ENCODE measurements around the gene LBX2.
A peak's percentile ranks its signal among the peaks of the same experiment; 100 is the strongest.

LBX2 gene

DNA sequence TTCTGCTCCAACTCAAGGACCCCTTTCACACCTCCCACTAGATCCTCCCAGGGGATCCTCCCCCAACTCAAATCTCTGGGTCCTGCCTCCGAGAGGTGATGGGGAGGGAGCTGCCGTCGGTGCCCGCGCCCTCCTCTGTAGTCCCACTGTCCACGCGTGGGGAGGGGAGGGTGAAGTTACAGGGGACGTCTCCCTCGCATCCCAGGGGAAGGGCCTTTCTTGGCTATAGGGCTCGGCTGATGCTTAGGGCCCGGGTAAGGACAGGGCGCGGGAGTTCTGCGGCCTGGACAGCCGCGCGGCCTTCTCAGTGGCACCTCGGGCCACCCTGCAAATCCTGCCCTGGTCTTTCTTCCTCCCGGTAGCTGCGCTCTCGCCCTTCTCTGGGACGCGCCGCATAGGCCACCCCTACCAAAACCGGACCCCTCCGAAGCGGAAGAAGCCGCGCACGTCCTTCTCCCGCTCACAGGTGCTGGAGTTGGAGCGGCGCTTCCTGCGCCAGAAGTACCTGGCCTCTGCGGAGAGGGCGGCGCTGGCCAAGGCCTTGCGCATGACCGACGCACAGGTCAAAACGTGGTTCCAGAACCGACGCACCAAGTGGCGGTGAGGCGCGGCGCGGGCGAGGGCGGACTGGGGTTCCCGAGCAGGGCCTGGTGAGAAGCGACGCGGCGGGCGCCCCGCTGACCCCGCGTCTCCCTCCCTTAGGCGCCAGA is 16.0 kb upstream of the LBX2 start:
- H3K9me3 ChIP-seq (ENCODE audit: control insufficient read depth, insufficient read depth, low read length): peaks cover 6% of the 10 kb centered on the region; the same call in 1 of the 2 replicates
- H3K4me1 ChIP-seq (ENCODE audit: insufficient read depth, low read length): no peaks in the 10 kb centered on the region; the same call in 1 of the 2 replicates
- no peaks in the 10 kb centered on the region for H3K36me3 ChIP-seq (ENCODE audit: insufficient read depth, low read length)
- peak overlapping the region; percentile 37; the same call in 1 of the 2 replicates for H3K9ac ChIP-seq (ENCODE audit: low read depth, low read length)

DNA sequence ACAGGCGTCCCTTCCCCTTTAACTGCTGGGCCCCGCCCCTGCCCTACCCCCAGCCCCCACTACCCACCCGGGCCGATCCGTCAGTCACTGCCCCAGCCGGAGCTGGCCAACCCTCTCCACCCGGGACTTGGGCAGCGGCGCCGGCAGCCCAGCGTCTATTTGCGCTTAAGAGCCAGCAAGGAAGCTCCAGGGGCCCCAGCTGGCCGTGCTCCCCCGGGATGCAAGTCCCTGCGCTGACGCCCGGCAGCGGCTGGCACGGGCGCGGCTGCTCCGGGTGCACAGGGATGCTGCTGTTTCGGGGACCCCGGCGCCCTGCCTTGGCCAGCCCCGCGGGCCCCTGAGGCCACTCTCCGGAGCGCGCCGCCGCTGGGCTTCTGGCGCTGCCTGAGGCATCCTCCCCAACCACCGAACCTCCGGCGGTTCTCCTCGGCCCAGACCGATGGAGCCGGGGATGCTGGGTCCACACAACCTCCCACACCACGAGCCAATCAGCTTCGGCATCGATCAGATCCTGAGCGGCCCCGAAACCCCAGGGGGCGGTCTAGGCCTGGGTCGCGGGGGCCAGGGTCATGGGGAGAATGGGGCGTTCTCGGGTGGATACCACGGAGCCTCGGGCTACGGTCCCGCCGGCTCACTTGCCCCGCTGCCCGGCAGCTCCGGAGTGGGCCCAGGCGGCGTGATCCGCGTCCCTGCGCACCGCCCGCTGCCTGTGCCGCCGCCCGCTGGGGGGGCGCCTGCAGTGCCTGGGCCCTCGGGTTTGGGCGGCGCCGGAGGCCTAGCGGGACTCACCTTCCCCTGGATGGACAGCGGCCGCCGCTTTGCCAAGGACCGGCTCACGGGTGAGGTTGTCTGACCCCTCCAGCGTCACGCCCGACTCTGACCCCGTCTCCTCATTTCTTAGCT is 15.2 kb upstream of the LBX2 start, which contains the start of gene TLX2:
TSS of gene TLX2 (plus strand) at position 83 of the 903 bp plus-strand sequence. CDS start at position 440, 357 bp downstream.
- Histone ChIP-seq H3K9me3 (ENCODE audit: control insufficient read depth, insufficient read depth, low read length) (peaks cover 6% of the 10 kb centered on the region; the same call in 1 of the 2 replicates), H3K36me3 (ENCODE audit: insufficient read depth, low read length) (no peaks in the 10 kb centered on the region), H3K4me1 (ENCODE audit: insufficient read depth, low read length) (no peaks in the 10 kb centered on the region; the same call in 1 of the 2 replicates), H3K9ac (ENCODE audit: low read depth, low read length) (peak within 1 kb of the TSS; percentile 37; the same call in 1 of the 2 replicates)

DNA sequence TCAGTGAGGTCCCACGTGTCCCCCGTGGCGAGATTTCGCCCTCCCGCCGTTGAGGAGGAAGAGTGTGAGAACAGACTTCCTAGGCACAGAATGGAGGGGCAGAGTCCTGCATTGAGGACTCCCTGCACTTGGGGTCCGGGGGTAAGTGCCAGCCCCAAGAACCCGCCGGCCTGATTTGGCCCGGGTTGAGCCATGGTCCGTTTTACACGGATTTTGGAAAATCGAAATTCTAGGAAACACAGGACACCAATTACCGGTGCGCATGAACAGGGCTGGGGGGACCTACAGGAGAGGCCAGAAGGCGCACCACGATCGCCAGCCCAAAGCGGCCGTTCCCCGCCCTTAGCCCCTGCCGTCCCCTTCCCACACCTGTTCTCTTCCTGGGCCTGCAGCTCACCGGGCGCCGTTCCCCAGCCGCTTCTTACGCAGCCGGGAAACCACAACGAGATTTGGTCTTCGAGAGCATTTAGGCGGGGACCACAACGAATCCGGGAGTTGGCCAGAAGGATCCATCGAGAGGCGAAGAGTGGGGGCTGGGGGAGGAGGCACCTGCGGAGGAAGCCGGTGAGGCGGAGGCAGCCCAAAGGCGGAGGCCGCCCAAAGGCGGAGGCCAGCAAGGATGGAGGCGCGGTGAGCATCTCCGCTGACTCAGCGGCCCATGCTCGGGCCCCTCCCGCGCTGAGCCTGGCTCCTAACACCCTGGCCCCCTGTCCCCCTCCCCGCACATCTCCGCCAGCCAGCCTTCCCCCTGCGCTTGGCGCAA is 14.4 kb upstream of the LBX2 start:
- no peaks in the 10 kb centered on the region; the same call in none of the 2 replicates for H3K4me1 ChIP-seq (ENCODE audit: insufficient read depth, low read length)
- H3K9ac ChIP-seq (ENCODE audit: low read depth, low read length): peak overlapping the region; percentile 37; the same call in 1 of the 2 replicates
- H3K36me3 ChIP-seq (ENCODE audit: insufficient read depth, low read length): no peaks in the 10 kb centered on the region
- peaks cover 6% of the 10 kb centered on the region; the same call in 1 of the 2 replicates for H3K9me3 ChIP-seq (ENCODE audit: control insufficient read depth, insufficient read depth, low read length)

DNA sequence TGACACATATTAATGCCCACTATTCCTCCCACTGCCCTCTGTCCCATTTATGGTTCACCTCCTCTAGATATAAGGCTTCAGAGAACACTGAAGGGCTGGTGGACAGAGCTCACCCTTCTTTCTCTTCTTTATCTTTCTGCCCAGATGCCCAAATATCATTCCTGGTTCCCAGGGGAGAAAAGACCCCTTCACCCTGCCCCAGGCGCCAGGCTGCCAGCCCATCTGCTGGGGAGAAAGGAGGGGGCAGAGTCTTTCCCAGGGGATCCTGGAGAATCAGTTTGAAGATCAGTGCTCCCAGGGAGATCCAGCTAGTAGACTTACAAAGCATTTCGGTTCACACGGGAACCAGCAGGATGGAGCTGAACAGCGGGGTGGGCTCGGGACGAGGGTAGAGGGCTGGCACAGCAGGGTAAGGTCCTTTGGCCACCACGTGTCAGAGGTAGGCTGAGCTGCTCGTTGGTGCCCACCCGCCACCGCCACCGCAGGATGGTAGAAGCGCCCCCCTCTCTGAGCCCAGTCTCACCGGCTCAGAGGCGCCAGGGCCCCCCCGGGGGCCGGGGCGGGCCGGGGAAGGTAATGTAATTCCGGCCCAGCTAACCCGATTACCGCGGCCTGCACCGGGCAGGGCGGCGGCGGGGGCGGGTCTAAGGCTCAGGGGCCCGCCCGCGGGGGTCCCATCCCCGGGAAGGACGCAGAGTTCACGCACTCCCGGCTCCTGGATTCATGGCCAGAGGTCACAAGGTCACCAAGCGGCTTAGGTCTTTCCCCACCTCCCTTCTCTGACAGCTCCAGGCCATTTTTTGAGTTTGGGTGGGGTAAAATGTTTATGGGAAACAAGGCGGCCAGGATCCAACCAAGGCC is 13.6 kb upstream of the LBX2 start:
- no peaks in the 10 kb centered on the region; the same call in none of the 2 replicates for H3K4me1 ChIP-seq (ENCODE audit: insufficient read depth, low read length)
- peaks cover 6% of the 10 kb centered on the region; the same call in 1 of the 2 replicates for H3K9me3 ChIP-seq (ENCODE audit: control insufficient read depth, insufficient read depth, low read length)
- H3K36me3 ChIP-seq (ENCODE audit: insufficient read depth, low read length): no peaks in the 10 kb centered on the region
- H3K9ac ChIP-seq (ENCODE audit: low read depth, low read length): peak overlapping the region; percentile 37; the same call in 1 of the 2 replicates

DNA sequence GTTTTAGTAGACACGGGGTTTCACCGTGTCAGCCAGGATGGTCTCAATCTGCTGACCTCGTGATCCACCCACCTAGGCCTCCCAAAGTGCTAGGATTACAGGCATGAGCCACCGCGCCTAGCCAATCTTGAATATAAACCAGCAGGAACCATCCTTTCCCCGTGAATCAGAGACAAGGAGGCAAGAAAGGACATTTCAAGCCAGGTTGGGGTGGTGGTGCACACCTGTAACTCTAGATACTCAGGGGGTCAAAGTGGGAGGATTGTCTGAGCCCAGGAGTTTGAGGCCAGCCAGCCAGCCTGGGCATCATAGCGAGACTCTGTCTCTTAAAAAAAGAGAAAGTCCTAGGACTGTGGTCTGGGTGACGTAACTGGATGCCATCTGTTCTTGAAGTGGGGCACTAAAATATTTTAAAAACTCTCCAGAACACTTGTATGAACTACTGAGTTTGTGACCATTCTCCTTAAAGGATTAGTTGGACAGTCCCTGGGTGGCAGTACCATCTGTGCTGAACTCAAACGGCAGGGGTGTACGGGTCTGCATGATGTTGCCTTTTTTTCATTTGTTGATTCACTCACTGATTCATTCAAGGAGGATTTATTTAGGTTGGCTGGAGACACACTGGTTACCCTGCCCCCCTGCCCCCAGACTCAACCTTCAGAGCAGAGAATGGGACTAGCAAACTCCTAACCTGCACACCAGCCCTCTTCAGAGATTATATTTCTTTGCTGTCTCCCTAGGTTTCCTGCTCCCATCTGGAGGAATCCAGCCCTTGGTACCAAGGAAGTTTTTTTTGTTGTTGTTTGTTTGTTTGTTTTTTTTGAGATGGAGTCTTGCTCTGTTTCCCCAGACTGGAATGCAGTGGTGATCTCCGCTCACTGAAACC is 11.9 kb upstream of the LBX2 start:
- H3K9ac ChIP-seq (ENCODE audit: low read depth, low read length): no peak overlapping the region
- no peaks in the 10 kb centered on the region for H3K9me3 ChIP-seq (ENCODE audit: control insufficient read depth, insufficient read depth, low read length)
- H3K36me3 ChIP-seq (ENCODE audit: insufficient read depth, low read length): no peaks in the 10 kb centered on the region
- no peaks in the 10 kb centered on the region; the same call in none of the 2 replicates for H3K4me1 ChIP-seq (ENCODE audit: insufficient read depth, low read length)

DNA sequence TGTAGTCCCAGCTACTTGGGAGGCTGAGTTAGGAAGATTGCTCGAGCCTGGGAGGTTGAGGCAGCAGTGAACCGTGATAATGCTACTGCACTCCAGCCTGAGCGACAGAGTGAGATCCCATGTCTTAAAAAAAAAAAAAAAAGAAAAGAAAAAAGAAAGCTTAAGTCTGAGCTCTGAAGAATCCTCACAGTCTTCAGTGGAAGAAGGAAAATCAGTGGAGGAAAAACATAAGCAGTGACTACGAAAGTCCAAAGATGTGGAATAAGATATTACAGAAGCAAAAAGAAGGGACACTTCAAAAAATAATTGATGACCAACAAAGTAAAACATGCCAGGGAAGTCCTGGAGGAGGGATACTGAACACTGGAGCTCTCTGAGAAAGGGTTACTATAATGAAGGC is 10.9 kb upstream of the LBX2 start:
- H3K9me3 ChIP-seq (ENCODE audit: control insufficient read depth, insufficient read depth, low read length): no peaks in the 10 kb centered on the region
- H3K9ac ChIP-seq (ENCODE audit: low read depth, low read length): no peak overlapping the region
- 0 out of 2 replicates have a peak, but pooled peaks cover 5% of the 10 kb centered on the region for H3K36me3 ChIP-seq (ENCODE audit: insufficient read depth, low read length)
- H3K4me1 ChIP-seq (ENCODE audit: insufficient read depth, low read length): no peaks in the 10 kb centered on the region; the same call in none of the 2 replicates

DNA sequence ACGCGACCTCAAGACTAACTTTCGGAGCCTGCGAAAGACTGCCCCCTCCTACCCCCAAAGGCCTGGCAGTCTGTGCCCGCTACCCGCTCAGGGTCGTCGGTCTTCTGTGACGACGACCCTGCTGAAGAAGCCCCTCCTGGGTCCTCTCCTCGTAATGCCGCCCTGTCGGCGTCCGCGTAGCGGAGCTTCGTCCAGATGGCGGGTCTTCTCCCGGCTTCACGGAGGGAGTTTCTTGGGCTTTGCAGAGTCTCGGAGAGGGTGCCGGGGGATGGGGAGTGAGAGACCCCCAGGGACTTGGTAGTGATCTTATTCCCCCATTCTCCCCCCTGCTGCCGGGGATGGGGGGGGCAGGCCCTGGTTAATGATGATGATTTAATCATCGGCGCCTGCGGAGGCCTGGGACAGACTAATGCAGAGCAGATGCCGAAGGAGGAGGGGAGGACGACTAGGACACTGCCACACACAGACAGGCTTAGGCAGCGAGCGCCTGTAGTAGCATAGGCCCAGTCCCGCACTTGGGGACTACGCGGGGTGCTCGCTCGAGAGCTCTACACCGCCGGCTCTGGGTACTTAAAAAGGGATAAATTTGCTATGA is 8.6 kb upstream of the LBX2 start:
- Histone ChIP-seq H3K9me3 (ENCODE audit: control insufficient read depth, insufficient read depth, low read length) (no peaks in the 10 kb centered on the region), H3K36me3 (ENCODE audit: insufficient read depth, low read length) (0 out of 2 replicates have a peak, but pooled peaks cover 5% of the 10 kb centered on the region), H3K9ac (ENCODE audit: low read depth, low read length) (peak overlapping the region; percentile 83), H3K4me1 (ENCODE audit: insufficient read depth, low read length) (no peaks in the 10 kb centered on the region; the same call in 1 of the 2 replicates)

DNA sequence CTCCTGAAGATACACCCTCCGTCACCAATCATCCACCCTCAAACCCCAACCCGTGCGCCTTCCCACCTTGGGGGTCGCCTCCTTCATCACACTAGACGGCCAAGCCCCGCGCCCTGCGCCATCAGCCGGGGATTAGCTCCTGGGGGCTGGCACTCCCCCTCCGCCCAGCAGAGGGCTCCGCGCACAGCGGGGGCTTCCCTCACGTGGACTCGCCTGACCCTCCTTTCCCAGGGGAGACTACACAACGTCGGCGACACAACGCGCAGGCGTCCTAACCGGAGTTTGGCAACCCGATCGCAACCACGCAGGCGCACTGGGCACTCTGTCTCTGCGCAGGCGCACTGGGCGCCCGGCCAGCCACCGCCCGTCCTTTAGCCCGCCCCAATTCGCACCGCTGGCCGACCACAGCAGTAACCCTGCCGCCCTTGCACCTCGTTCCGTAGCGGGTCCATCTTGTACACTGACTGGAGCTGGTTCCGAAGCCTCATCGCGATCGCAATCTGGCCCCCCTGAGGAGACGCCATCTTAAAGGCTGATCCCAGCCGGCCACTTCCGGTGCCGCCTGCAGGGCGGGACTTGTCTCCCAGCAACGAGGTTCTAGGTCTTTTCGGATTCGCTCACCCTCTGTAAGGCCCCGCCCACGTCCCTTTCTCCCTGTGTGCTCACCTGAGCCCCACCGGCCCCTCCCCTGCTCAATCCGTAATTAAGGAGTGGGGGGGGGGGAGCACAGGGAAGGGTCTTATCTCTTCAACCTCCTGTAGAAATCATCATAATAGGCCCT is 7.9 kb upstream of the LBX2 start, which contains the start of gene PCGF1:
TSS of gene PCGF1 (minus strand) at position 551 of the 781 bp plus-strand sequence. CDS start at position 524, 27 bp downstream.
- no peaks in the 10 kb centered on the region; the same call in 1 of the 2 replicates for H3K4me1 ChIP-seq (ENCODE audit: insufficient read depth, low read length)
- H3K9me3 ChIP-seq (ENCODE audit: control insufficient read depth, insufficient read depth, low read length): no peaks in the 10 kb centered on the region
- 0 out of 2 replicates have a peak, but pooled peaks cover 5% of the 10 kb centered on the region for H3K36me3 ChIP-seq (ENCODE audit: insufficient read depth, low read length)
- peak within 1 kb of the TSS; percentile 83 for H3K9ac ChIP-seq (ENCODE audit: low read depth, low read length)

DNA sequence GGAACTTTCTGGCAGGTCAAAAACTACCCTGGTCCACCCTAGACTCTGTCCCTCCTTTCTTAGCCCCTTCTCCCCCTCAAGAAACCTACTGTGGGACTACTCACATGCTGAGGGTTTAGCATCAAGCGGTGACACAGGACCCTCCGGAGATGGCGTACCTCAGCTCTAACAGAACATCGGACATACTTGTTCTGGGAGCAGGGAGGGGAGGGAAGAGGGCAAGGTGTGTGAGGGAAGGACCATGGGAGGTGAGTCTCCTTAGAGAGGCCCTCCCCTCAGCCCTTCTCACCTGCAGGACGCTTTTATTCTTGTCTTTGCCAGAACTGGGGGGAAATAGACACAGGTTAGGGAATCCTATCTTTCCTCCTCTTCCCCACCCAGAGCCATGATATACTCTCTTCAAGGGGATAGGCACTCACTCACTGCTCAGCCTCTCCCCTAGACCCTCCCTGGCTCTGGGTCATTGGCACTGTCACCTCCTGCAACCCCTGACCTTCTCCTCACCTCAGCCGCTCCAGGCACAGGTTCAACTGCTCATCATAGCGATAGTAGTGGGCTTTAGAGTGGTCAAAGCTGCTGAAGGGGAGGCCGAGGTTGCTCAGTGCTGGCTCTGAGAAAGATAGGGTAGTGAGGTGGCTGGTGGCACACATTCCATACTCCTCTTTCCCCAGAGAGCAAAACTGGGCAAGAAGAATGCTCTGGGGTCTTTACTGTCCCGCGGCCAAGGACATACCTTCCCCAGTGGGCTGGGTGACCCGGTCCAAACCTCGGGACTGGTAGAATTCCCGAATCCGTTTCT is 6.2 kb upstream of the LBX2 start:
- Histone ChIP-seq H3K36me3 (ENCODE audit: insufficient read depth, low read length) (0 out of 2 replicates have a peak, but pooled peaks cover 5% of the 10 kb centered on the region), H3K9me3 (ENCODE audit: control insufficient read depth, insufficient read depth, low read length) (no peaks in the 10 kb centered on the region), H3K4me1 (ENCODE audit: insufficient read depth, low read length) (peaks cover 4% of the 10 kb centered on the region), H3K9ac (ENCODE audit: low read depth, low read length) (no peak overlapping the region)

DNA sequence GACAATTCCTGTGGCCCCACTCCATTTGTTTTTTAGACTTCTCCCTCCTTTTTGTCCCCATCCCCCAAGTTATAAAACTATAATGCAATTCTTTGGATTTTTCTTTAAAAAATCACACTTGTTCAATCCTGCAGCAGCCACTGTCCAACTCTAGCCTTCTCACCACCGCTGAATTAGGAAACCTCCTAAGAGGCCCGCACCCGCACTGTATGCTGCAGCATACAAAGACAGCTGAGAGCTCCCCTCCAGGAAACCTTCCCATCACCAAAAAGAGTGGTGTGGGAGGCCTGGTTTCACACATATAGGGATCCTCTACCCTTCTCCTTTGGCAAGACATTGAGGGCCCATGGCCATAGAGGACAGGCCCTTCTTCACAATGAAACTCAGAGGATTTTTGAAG is 5.2 kb upstream of the LBX2 start:
- no peak overlapping the region for H3K9ac ChIP-seq (ENCODE audit: low read depth, low read length)
- no peaks in the 10 kb centered on the region for H3K9me3 ChIP-seq (ENCODE audit: control insufficient read depth, insufficient read depth, low read length)
- H3K36me3 ChIP-seq (ENCODE audit: insufficient read depth, low read length): 0 out of 2 replicates have a peak, but pooled peaks cover 5% of the 10 kb centered on the region
- peaks cover 4% of the 10 kb centered on the region for H3K4me1 ChIP-seq (ENCODE audit: insufficient read depth, low read length)

All from ES-I3 (cell line).